ENCODE results near the gene SEPTIN8.

Gene SEPTIN8

DNA sequence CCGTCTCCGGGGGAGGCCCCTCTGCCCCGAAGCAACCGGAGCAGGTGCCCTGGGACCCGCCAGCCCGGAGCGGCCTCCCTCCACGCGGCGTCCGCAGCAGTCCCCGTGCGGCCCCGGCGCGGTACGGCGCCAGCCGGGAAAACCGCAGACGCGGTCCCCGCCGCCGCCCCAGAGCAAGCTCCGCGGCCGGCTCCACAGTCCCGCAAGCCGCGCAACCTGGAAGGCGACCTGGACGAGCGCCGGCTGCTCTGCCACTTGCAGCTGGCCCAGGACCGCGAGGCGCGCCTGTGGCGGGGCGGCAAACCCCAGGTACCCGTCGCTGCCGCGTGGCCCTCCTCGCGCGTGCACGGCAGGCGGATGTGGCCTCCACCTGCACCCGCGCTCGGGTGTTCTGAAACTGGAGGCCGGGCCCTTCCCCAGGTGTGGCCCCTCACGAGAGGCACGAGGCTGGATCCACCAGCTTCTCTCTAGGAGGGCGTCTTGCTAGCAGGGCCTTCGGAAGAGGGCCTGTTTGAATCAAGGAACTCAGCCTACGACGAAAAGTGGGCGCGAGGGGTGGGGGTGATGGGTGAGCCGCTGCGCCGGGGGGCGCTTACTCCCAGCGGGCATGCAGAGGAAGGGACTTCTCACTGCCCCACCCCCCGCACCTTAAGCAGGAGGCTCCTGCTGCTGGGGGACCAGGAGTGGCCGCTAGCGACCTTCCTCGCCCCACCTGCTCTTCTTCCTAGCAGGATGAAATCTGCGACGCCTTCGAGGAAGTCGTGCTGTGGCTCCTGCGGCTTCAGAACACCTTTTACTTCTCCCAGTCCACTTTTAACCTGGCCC, 29.2 kb downstream of the SEPTIN8 start:
- H3K4me1 ChIP-seq = peaks cover 0 to 3% (median 0%) of the 10 kb centered on the region in 10 experiments; a peak in 4 of 20 replicates
- no peak overlapping the region for H3K9ac ChIP-seq
- H3K27me3 ChIP-seq = peaks cover 25 to 41% (median 33%) of the 10 kb centered on the region in 11 experiments
- peak overlapping the region in 1 of 11 experiments; percentile 56; a peak in 2 of 22 replicates for H3K4me2 ChIP-seq
- no peaks in the 10 kb centered on the region for H4K20me1 ChIP-seq
- H3K36me3 ChIP-seq = peaks cover 0 to 6% (median 0%) of the 10 kb centered on the region in 11 experiments; a peak in 1 of 22 replicates
- H3K27ac ChIP-seq = no peak overlapping the region
- peak overlapping the region in 5 of 10 experiments; percentile 31 to 59 (median 44); a peak in 5 of 20 replicates for H3K4me3 ChIP-seq
- peaks cover 8 to 20% (median 13%) of the 10 kb centered on the region in 11 experiments; a peak in 21 of 22 replicates for H3K9me3 ChIP-seq (replicated peaks in 1 of 11)
- no peak for TF ChIP-seq Cebpa-rat (IDR thresholded peaks at IDR 0.05)

DNA sequence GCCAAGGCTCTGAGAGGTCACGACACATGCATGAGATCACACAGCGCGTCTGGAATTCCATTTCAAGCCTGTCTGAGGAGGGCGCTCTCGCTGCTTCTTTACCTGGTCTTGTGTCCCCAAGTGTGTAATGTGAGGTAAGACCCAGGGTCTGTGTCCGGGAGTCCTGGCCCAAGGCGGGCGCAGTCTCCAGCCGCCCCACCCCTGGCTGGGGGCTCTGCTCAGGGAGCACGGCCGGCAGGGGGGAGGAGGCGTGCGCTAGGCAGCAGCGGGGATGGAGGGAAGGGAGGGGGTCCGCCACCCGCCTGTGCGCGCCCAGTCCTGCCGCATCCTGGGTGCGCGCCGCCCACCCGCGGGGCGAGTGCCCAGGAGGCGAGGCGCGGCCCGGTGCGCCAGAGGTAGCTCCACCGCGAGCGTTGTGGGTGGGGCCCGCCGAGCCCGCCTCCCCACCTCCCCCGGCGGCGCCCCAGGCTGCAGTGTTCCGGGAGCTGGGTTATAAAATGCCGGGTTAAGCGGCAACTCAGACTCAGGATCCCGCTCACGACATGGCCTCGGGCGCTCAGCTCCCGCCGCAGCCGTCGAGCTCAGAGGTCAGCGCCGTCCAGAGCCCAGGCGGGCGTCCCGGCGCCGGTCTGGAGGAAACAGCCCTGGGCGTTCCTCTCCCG, 30.0 kb downstream of the SEPTIN8 start, which contains the start of gene CCNI2:
CCNI2 (plus strand) TSS at position 473 of the 662 bp plus-strand sequence; CDS start at position 543, 70 bp downstream.
- peaks cover 25 to 41% (median 33%) of the 10 kb centered on the region in 11 experiments for H3K27me3 ChIP-seq
- peak within 1 kb of the TSS; percentile 12 to 59 (median 37); a peak in 13 of 20 replicates for H3K4me3 ChIP-seq

DNA sequence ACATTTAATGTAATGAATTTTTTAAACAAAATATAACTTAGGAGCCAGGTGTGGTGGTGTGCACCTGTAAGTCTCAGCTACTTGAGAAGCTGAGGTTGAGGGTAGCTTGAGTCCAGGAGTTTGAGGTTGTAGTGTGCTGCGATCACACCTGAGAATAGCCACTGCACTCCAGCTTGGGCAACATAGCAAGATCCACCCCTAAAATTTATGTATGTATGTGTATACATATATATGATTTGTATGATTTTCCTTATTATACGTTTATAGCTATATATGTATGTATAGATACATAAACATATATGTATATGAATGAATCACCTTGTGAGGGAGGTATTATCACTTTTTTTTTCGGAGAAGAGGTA, 30.5 kb downstream of the SEPTIN8 start:
- H3K4me3 ChIP-seq = peak overlapping the region in 5 of 10 experiments; percentile 12 to 53 (median 40); a peak in 7 of 20 replicates
- no peaks in the 10 kb centered on the region for H3K36me3 ChIP-seq
- H3K9ac ChIP-seq = no peak overlapping the region
- no peak for TF ChIP-seq Cebpa-rat (IDR thresholded peaks at IDR 0.05)
- H3K27ac ChIP-seq = no peak overlapping the region
- H4K20me1 ChIP-seq = no peaks in the 10 kb centered on the region
- peaks cover 0 to 3% (median 0%) of the 10 kb centered on the region in 10 experiments; a peak in 4 of 20 replicates for H3K4me1 ChIP-seq
- peaks cover 25 to 41% (median 33%) of the 10 kb centered on the region in 11 experiments for H3K27me3 ChIP-seq
- peak overlapping the region in 10 of 11 experiments; percentile 6 to 67 (median 54); a peak in 11 of 22 replicates for H3K4me2 ChIP-seq
- H3K9me3 ChIP-seq (replicated peaks in 1 of 11) = peaks cover 16 to 27% (median 20%) of the 10 kb centered on the region in 11 experiments

More for the DNA sequence above, 30.0 kb downstream of the SEPTIN8 start, which contains the start of gene CCNI2:
- Histone ChIP-seq H4K20me1 (no peaks in the 10 kb centered on the region), H3K4me1 (peaks cover 0 to 3% (median 0%) of the 10 kb centered on the region in 10 experiments; a peak in 4 of 20 replicates), H3K27ac (no peak within 1 kb of the TSS), H3K9me3 (replicated peaks in 1 of 11) (peaks cover 14 to 26% (median 19%) of the 10 kb centered on the region in 11 experiments), H3K4me2 (peak within 1 kb of the TSS; percentile 6 to 67 (median 52); a peak in 18 of 22 replicates), H3K9ac (no peak within 1 kb of the TSS), H3K36me3 (peaks cover 0 to 5% (median 0%) of the 10 kb centered on the region in 11 experiments; a peak in 1 of 22 replicates)
- TF ChIP-seq Cebpa-rat (IDR thresholded peaks at IDR 0.05) = no peak

DNA sequence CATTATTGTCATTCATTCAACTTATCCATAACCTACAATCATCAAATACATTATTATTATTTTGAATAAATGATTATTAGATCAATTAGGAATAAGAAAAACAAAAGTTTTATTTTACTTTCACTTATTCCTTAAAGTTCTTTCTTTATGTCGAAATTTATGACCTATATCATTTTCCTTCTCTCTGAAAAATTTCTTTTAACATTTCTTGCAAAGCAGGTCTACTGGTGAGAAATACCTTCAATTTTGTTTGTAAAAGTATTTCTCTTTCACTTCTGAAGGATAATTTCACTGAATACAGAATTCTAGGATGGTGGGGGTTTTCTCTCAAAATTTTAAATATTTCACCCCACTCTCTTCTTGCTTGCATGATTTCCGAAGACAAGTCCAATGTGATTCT, 32.4 kb downstream of the SEPTIN8 start:
- H3K9ac ChIP-seq = no peak overlapping the region
- peaks cover 25 to 41% (median 33%) of the 10 kb centered on the region in 11 experiments for H3K27me3 ChIP-seq
- H3K4me3 ChIP-seq = no peak overlapping the region
- H3K4me1 ChIP-seq = peaks cover 0 to 3% (median 0%) of the 10 kb centered on the region in 10 experiments; a peak in 4 of 20 replicates
- no peak overlapping the region for H3K27ac ChIP-seq
- H3K36me3 ChIP-seq = no peaks in the 10 kb centered on the region
- H3K4me2 ChIP-seq = no peak overlapping the region
- no peaks in the 10 kb centered on the region for H4K20me1 ChIP-seq
- H3K9me3 ChIP-seq (replicated peaks in 1 of 11) = peaks cover 16 to 27% (median 20%) of the 10 kb centered on the region in 11 experiments
- TF ChIP-seq Cebpa-rat (IDR thresholded peaks at IDR 0.05) = no peak

DNA sequence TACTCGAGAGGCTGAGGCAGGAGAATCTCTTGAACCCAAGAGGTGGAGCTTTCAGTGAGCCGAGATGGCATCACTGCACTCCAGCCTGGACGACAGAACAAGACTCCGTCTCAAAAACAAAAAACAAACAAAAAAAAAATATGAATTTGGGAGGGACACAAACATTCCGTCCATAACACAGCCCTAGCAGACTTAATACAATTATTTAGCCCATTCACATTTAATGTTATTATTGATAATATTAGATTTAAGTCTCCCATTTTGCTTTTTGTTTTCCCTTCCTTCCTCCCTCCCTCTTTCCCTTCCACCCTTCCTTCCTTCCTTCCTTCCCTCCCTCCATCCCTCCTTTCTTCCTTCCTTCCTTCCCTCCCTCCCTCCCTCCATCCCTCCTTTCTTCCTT, 34.4 kb downstream of the SEPTIN8 start:
- H3K4me3 ChIP-seq = no peak overlapping the region
- H3K27ac ChIP-seq = no peak overlapping the region
- no peaks in the 10 kb centered on the region for H4K20me1 ChIP-seq
- no peak overlapping the region for H3K4me2 ChIP-seq
- peaks cover 11 to 21% (median 15%) of the 10 kb centered on the region in 11 experiments for H3K9me3 ChIP-seq (replicated peaks in 1 of 11)
- peaks cover 0 to 7% (median 4%) of the 10 kb centered on the region in 10 experiments; a peak in 9 of 20 replicates for H3K4me1 ChIP-seq
- TF ChIP-seq Cebpa-rat (IDR thresholded peaks at IDR 0.05) = no peak
- H3K9ac ChIP-seq = no peak overlapping the region
- H3K36me3 ChIP-seq = no peaks in the 10 kb centered on the region
- H3K27me3 ChIP-seq = peaks cover 17 to 28% (median 25%) of the 10 kb centered on the region in 11 experiments

DNA sequence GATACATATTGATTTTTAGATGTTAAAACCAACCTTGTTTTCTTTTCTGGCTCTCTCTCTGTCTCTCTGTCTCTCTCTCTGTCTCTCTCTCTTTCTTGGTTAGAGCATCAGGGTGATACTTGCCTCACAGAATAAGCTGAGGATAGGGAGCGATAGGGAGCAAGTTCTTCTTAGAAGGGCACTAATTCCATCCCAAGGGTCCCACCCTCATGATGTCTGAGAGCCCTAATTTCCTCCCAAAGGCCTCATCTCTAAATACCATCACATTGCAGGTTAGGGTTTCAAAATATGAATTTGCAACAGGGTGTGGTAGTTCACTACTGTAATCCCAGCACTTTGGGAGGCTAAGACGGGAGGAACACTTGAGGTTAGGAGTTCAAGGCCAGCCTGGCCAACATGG, 34.9 kb downstream of the SEPTIN8 start:
- Histone ChIP-seq H3K27me3 (peaks cover 12 to 23% (median 21%) of the 10 kb centered on the region in 11 experiments), H3K27ac (no peak overlapping the region), H3K4me2 (no peak overlapping the region), H3K9ac (no peak overlapping the region), H4K20me1 (no peaks in the 10 kb centered on the region), H3K9me3 (replicated peaks in 1 of 11) (peaks cover 7 to 16% (median 10%) of the 10 kb centered on the region in 11 experiments; a peak in 19 of 22 replicates), H3K4me1 (peaks cover 0 to 8% (median 5%) of the 10 kb centered on the region in 10 experiments; a peak in 9 of 20 replicates), H3K36me3 (no peaks in the 10 kb centered on the region), H3K4me3 (no peak overlapping the region)
- TF ChIP-seq Cebpa-rat (IDR thresholded peaks at IDR 0.05) = no peak

DNA sequence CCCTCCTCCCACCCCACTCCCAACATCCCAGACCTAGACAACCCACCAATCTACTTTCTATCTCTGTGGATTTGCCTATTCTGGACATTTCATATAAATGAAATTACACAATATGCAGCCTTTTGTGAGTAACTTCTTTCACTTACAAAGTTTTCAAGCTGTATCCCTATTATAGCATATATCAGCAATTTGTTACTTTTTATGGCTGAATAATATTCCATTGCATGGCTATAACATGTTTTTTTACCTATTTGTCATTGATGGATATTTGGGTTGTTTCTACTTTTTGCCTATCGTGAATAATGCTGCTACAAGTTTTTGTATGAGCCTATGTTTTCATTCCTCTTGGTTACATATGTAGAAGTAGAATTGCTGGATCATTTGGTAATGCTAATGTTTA, 37.8 kb downstream of the SEPTIN8 start:
- no peaks in the 10 kb centered on the region for H3K36me3 ChIP-seq
- H3K4me1 ChIP-seq = peaks cover 6 to 21% (median 15%) of the 10 kb centered on the region in 10 experiments
- no peak for TF ChIP-seq Cebpa-rat (IDR thresholded peaks at IDR 0.05)
- no peak overlapping the region for H3K4me2 ChIP-seq
- no peaks in the 10 kb centered on the region for H3K27me3 ChIP-seq
- H3K9ac ChIP-seq = no peak overlapping the region
- H3K9me3 ChIP-seq (replicated peaks in 1 of 11) = peaks cover 6 to 13% (median 7%) of the 10 kb centered on the region in 11 experiments; a peak in 18 of 22 replicates
- peaks cover 0 to 22% (median 0%) of the 10 kb centered on the region in 11 experiments; a peak in 4 of 22 replicates for H4K20me1 ChIP-seq
- H3K4me3 ChIP-seq = no peak overlapping the region
- no peak overlapping the region for H3K27ac ChIP-seq

DNA sequence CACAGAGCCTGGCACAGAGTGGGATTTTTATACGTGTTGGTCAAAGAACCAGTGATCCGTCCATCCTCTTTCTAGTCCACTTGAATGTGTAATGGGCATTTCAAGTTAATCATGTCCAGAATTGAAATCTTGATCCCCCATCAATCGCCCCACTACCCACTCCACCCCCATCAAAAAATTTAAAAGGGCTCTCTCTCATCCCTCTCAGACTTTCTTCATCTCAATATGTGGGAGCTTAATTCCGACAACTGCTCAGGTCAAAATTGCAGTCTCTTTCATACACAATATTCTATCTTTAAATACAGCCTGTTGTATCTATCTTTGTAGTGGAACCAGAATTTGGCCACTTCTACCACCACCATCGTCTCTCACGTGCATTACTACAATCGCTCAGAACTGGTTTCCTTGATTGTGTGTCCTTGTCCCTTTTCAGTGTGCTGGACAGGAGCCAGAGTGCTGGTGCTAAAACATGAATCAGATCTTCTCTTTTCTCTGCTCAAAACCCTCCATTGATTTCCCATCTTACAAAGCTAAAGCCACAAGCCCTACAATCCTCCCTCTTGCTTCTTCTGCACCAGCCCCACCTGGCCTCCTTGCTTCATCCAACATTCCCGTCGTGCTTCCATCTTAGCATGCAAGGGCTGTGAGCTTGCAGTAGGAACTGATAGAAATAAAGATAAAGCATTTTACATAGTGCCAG, 38.9 kb downstream of the SEPTIN8 start:
- peaks cover 6 to 11% (median 7%) of the 10 kb centered on the region in 11 experiments; a peak in 18 of 22 replicates for H3K9me3 ChIP-seq (replicated peaks in 1 of 11)
- 0 out of 22 replicates have a peak overlapping the region, but pooled peaks of 1 of the 11 experiments have one; percentile 80 for H3K9ac ChIP-seq
- peaks cover 0 to 6% (median 0%) of the 10 kb centered on the region in 11 experiments; a peak in 5 of 22 replicates for H3K36me3 ChIP-seq
- TF ChIP-seq Cebpa-rat (IDR thresholded peaks at IDR 0.05) = no peak
- no peaks in the 10 kb centered on the region for H3K27me3 ChIP-seq
- H3K4me3 ChIP-seq = peak overlapping the region; percentile 70 to 89 (median 77); a peak in 18 of 20 replicates
- H3K27ac ChIP-seq = no peak overlapping the region
- peaks cover 6 to 21% (median 15%) of the 10 kb centered on the region in 10 experiments for H3K4me1 ChIP-seq
- H3K4me2 ChIP-seq = peak overlapping the region; percentile 79 to 98 (median 91)
- H4K20me1 ChIP-seq = peaks cover 0 to 22% (median 0%) of the 10 kb centered on the region in 11 experiments; a peak in 5 of 22 replicates
